Nephron progenitor cell (in vitro differentiated cells): Measurements from ENCODE around the gene CACNA1C.

ENCODE experiments used
- DNase-seq: peaks from one replicate; pipeline ENCODE4 v3.0.0; 2021
- H3K27ac Mint-ChIP-seq: 2 replicates; pipeline ENCODE4 v1.8.0; 2021; ENCODE audit warnings: mild to moderate bottlenecking, moderate library complexity, mixed read lengths
- H3K27me3 Mint-ChIP-seq: 2 replicates; pipeline ENCODE4 v1.8.0; 2021; ENCODE audit warnings: mild to moderate bottlenecking, low read depth, mixed read lengths; ENCODE audit not compliant: poor library complexity
- H3K36me3 Mint-ChIP-seq: 2 replicates; pipeline ENCODE4 v1.8.0; 2021; ENCODE audit warnings: low read depth, mixed read lengths
- H3K4me1 Mint-ChIP-seq: 2 replicates; pipeline ENCODE4 v1.8.0; 2021; ENCODE audit warnings: mixed read lengths
- H3K4me3 Mint-ChIP-seq: 2 replicates; pipeline ENCODE4 v1.8.0; 2021; ENCODE audit warnings: mild to moderate bottlenecking, moderate library complexity, mixed read lengths
- H3K9me3 Mint-ChIP-seq: 2 replicates; pipeline ENCODE4 v1.8.0; 2021; ENCODE audit warnings: mild to moderate bottlenecking, moderate library complexity, mixed read lengths
- TF ChIP-seq, protein P1 (sequence below): fragments of 200-600 bp; sonication (generic); IDR thresholded peaks from 2 replicates; pipeline ENCODE4 v1.5.0; 2021; ENCODE audit warnings: antibody characterized with exemption

The CACNA1C gene

DNA sequence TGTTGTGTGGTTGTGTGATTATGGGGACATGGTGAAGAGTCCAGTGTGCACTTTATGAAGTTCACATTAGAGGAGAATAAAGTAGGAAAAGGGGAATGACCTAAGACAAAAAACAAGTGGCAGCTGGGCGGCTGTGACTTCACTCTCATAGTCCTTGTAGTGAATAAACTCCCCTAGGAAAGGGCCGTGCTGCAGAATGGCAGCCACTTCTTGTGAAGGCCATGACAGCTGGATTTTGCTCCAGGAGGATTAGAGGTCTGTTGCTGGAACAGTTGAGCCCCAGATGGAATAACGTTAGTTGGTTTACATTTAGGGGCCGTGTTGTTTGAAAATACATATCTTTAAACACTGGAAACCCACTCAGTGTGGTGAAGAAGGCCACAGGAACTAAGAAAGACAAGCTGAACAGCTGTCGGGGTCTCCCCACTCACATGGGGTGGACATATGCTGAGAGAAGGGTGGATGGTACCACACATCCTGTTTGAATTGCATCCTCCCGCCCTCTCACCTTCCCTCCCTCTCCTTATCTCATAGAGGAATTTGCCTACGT is 276.9 kb downstream of the CACNA1C start:
- no peak overlapping the region for H3K4me3 Mint-ChIP-seq
- DNase-seq, result no peak
- H3K9me3 Mint-ChIP-seq, result peaks cover 3% of the 10 kb centered on the region
- H3K27ac Mint-ChIP-seq, result no peak overlapping the region
- TF ChIP-seq, protein P1, sequence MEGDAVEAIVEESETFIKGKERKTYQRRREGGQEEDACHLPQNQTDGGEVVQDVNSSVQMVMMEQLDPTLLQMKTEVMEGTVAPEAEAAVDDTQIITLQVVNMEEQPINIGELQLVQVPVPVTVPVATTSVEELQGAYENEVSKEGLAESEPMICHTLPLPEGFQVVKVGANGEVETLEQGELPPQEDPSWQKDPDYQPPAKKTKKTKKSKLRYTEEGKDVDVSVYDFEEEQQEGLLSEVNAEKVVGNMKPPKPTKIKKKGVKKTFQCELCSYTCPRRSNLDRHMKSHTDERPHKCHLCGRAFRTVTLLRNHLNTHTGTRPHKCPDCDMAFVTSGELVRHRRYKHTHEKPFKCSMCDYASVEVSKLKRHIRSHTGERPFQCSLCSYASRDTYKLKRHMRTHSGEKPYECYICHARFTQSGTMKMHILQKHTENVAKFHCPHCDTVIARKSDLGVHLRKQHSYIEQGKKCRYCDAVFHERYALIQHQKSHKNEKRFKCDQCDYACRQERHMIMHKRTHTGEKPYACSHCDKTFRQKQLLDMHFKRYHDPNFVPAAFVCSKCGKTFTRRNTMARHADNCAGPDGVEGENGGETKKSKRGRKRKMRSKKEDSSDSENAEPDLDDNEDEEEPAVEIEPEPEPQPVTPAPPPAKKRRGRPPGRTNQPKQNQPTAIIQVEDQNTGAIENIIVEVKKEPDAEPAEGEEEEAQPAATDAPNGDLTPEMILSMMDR, result no peak
- H3K36me3 Mint-ChIP-seq, result no peaks in the 10 kb centered on the region
- H3K4me1 Mint-ChIP-seq, result peaks cover 49% of the 10 kb centered on the region
- peaks cover 7% of the 10 kb centered on the region for H3K27me3 Mint-ChIP-seq

DNA sequence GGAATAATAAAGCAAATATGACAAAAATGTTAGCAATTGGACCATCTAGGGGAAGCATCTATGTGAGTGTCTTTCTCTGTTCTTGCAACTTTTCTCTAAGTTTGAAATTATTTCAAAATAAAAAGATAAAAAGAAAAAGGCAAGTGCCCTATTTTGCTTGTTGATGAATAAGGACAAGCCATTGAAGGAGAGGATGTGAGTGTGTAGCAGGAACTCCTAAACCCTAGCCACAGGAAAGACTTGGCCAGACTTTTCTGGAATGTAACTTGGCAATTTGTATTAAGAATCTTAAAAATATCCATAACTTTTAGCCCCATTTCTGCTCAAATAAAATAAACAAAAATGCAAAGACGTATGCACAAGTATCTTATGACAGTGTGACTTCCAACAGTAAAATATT is 279.4 kb downstream of the CACNA1C start:
- Mint-ChIP-seq H3K27ac (no peak overlapping the region), H3K4me1 (peaks cover 52% of the 10 kb centered on the region)

DNA sequence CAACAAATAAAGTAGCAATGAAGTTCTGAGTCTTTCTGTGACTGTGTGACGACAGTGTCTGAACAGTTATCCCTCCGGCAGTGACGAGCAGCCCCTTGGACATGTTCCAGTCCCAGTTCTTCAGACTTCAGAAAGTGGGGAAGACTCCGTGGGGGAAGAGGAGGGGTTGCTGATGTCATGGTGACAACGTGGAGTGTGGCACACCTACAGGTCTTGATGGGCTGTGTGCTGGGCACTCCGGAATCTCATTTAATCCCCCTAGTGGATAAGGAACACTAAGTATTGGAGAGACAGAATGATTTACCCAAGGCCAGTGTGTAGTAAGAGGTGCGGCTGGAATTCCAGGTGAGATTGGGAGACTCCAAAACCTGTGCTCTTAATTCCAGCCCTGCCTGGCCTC is 280.2 kb downstream of the CACNA1C start:
- peaks cover 3% of the 10 kb centered on the region for H3K27me3 Mint-ChIP-seq
- H3K9me3 Mint-ChIP-seq, result peaks cover 7% of the 10 kb centered on the region
- H3K36me3 Mint-ChIP-seq, result no peaks in the 10 kb centered on the region
- TF ChIP-seq, protein P1, result no peak
- peaks cover 59% of the 10 kb centered on the region for H3K4me1 Mint-ChIP-seq
- DNase-seq, result no peak
- H3K4me3 Mint-ChIP-seq, result no peak overlapping the region
- H3K27ac Mint-ChIP-seq, result peak overlapping the region; percentile 32

More for the DNA sequence above, 279.4 kb downstream of the CACNA1C start:
- TF ChIP-seq, protein P1, result no peak
- no peak for DNase-seq
- H3K27me3 Mint-ChIP-seq, result peaks cover 3% of the 10 kb centered on the region
- H3K9me3 Mint-ChIP-seq, result peaks cover 7% of the 10 kb centered on the region
- no peaks in the 10 kb centered on the region for H3K36me3 Mint-ChIP-seq
- H3K4me3 Mint-ChIP-seq, result no peak overlapping the region

DNA sequence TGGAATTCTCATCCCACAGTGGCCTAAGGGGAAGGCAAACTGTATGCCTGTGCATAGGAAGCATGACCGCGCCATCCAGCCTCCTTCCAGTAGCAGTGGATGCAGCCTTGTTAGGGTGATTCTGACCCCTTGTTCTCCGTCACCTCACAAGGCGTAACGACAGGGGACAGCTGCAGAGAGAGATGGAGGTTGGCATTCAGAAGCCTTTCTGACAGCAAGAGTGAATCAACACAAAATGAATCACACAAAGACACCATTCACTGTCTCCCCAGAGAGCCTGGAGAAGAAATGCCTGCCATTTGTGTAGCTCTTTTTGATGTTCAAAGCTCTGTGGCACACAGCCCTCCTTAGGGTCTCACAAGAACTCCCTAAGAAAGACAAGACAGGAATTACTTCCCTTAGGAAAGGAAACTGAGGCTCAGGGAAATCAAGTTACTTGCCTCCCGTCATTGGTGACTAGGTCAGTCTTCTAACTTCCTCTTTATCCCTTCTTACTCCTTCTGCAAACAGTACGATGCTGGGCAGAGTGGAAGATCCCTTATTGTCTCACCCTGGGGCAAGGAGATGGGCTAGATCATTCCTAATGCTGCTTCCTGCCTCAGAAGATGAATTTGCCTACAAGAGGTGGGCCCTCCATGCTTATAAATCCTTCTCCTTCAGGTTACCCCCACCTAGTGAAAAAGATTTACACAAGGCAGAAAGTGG is 280.9 kb downstream of the CACNA1C start:
- TF ChIP-seq, protein P1, result no peak
- Mint-ChIP-seq H3K27me3 (peaks cover 3% of the 10 kb centered on the region), H3K36me3 (no peaks in the 10 kb centered on the region), H3K9me3 (peaks cover 7% of the 10 kb centered on the region), H3K27ac (peak overlapping the region; percentile 90), H3K4me1 (peaks cover 61% of the 10 kb centered on the region), H3K4me3 (peak overlapping the region; percentile 23)
- DNase-seq, result no peak

DNA sequence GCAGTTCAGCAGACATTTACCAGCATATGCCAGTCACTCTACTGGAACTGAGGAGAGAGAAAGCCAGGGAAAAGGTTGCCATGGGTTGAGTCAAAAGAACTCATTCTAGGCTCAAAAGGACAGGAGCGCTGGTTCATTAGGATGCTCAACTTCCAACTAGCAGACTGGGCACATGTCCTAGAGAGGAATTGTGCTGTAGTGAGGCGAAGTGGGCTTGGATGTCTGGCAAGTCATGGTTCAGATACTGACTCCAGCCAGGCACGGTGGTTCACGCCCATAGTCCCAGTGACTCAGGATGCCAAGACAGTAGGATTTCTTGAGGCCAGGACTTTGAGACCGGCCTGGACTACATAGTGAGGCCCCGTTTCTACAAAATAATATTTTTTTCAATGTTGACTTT is 281.5 kb downstream of the CACNA1C start:
- peak overlapping the region; percentile 90 for H3K27ac Mint-ChIP-seq
- H3K27me3 Mint-ChIP-seq, result peaks cover 3% of the 10 kb centered on the region
- TF ChIP-seq, protein P1, result no peak
- H3K9me3 Mint-ChIP-seq, result peaks cover 7% of the 10 kb centered on the region
- no peaks in the 10 kb centered on the region for H3K36me3 Mint-ChIP-seq
- peaks cover 61% of the 10 kb centered on the region for H3K4me1 Mint-ChIP-seq
- DNase-seq, result no peak
- H3K4me3 Mint-ChIP-seq, result no peak overlapping the region

DNA sequence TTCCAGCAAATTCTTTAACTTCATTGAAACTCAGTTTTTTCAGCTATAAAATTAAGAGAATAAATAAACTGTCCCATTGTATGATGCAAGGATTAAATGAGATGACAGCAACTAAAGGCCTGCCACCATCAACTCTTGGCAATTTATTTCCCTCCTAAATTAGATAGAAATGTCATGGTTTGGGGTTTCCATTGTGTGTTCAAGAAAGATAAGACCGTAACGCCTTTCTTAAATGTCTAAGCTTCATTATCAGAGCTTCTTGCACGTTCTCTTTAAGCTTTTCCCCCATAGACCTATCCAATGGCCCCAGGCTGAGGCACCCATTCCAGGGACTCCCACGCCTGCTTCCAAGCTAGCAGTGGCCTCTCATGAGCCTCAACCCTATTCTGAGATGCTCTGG is 281.9 kb downstream of the CACNA1C start:
- Mint-ChIP-seq H3K9me3 (peaks cover 7% of the 10 kb centered on the region), H3K4me1 (peaks cover 61% of the 10 kb centered on the region), H3K36me3 (no peaks in the 10 kb centered on the region), H3K27me3 (peaks cover 3% of the 10 kb centered on the region), H3K27ac (peak overlapping the region; percentile 97), H3K4me3 (no peak overlapping the region)
- TF ChIP-seq, protein P1, result no peak
- no peak for DNase-seq
